ENCODE measurements around the gene VWA3B.

DNA sequence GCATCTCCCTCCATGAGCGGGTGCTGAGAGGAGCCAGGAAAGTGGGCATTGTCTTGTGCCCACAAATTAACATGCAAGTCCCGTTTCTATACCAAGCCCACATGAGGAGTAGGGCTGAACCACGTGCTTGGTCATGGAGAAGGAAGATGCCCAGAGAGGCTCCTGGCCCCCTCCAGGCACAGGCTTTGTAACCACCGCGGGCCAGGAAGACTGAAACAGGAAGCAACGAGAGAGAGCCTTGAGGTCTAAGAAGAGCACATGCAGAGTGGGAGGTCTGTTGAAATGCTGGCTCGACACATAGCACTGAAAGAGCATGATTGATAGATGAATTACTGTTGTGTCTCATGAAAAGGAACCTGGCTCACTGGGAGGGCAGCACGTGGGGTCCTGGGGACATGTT, 36.3 kb downstream of the VWA3B start:
- TF ChIP-seq CTCF (IDR thresholded peaks at IDR 0.05) (no peak), ZFX (IDR thresholded peaks at IDR 0.05; ENCODE audit: borderline replicate concordance) (no peak)
